H1 (cell line): Measurements from ENCODE around the gene PDGFRA.
"Not testable (repeated sequence)": the region's sequence is repeated elsewhere in the genome, so short reads cannot be mapped to it uniquely, and the experiment has no call there.

Source experiments
- ATF2 ChIP-seq: IDR thresholded peaks from 2 replicates; pipeline ENCODE4 v1.6.1; 2012; ENCODE audit warnings: low read length, inconsistent platforms
- CTCF ChIP-seq, 3 experiments: IDR thresholded peaks; 1 replicate in 2 of 3; 2 replicates in 1 of 3; pipeline versions ENCODE4 v1.5.1 to v1.6.1; 2011; ENCODE audit warnings: low read length in 3 of 3, mild to moderate bottlenecking in 3 of 3, inconsistent platforms in 2 of 3, low read depth in 1 of 3, moderate library complexity in 1 of 3; ENCODE audit not compliant: insufficient read depth in 1 of 3; ENCODE audit errors: control extremely low read depth in 1 of 3
- POLR2A ChIP-seq, 2 experiments: IDR thresholded peaks; 1 replicate in 1 of 2; 2 replicates in 1 of 2; pipeline ENCODE4 v1.6.1; 2011; ENCODE audit warnings: low read depth in 2 of 2, low read length in 2 of 2, mild to moderate bottlenecking in 2 of 2; ENCODE audit errors: control extremely low read depth in 1 of 2
- POLR2AphosphoS5 ChIP-seq: IDR thresholded peaks from 2 replicates; pipeline ENCODE4 v1.6.1; 2011; ENCODE audit warnings: low read depth, low read length
- RAD21 ChIP-seq, 2 experiments: IDR thresholded peaks in 1 of 2; conservative IDR thresholded peaks in 1 of 2; 2 replicates each; pipeline ENCODE4 v1.6.1; 2011; ENCODE audit warnings: low read depth in 2 of 2, low read length in 2 of 2, improper control_type of control experiment in 1 of 2, inconsistent platforms in 1 of 2, mild to moderate bottlenecking in 1 of 2, moderate library complexity in 1 of 2
- YY1 ChIP-seq: IDR thresholded peaks from 2 replicates; pipeline ENCODE4 v1.6.1; 2011; ENCODE audit warnings: low read depth, mild to moderate bottlenecking, low read length

DNA sequence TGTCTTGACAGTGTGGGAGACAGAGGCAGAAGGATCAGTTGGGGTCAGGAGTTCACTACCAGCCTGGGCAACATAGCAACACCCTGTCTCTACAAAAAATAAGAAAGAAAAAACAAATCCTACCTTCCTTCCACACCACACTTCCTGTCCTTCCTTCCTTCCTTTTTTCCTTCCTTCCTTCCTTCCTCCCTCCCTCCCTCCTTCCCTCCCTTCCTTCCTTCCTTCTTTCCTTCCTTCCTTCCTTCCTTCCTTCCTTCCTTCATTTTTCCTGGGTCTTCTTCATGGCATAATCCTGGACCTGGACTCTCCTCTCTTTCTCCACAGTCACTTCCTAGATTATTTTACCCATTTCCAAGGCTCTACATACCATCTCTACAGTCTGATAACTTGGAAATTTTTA lies 105.7 kb downstream of the PDGFRA start:
- not testable (repeated sequence) for TF ChIP-seq RAD21 (IDR thresholded peaks at IDR 0.05 in 1 of 2, conservative IDR thresholded peaks at IDR 0.05 in 1 of 2; ENCODE audit: low read depth in 2 of 2, low read length in 2 of 2); ATF2; CTCF (IDR thresholded peaks at IDR 0.05; ENCODE audit: control extremely low read depth in 1 of 3, insufficient read depth in 1 of 3, low read depth in 1 of 3, low read length in 3 of 3); YY1; POLR2AphosphoS5; POLR2A (IDR thresholded peaks at IDR 0.05; ENCODE audit: control extremely low read depth in 1 of 2, low read depth in 2 of 2, low read length in 2 of 2)
